Measurements from ENCODE around the gene CAPZB. TPM values are rescaled to one million over a fixed set of nuclear protein-coding genes. Genes with fewer than 3 reads are reported as not detected.

The CAPZB gene
- total and polyA plus RNA-seq, 2 donors (not counting 3 experiments of a cell fraction or from before 2014, with no cell fraction given) = 196 to 347 TPM

DNA sequence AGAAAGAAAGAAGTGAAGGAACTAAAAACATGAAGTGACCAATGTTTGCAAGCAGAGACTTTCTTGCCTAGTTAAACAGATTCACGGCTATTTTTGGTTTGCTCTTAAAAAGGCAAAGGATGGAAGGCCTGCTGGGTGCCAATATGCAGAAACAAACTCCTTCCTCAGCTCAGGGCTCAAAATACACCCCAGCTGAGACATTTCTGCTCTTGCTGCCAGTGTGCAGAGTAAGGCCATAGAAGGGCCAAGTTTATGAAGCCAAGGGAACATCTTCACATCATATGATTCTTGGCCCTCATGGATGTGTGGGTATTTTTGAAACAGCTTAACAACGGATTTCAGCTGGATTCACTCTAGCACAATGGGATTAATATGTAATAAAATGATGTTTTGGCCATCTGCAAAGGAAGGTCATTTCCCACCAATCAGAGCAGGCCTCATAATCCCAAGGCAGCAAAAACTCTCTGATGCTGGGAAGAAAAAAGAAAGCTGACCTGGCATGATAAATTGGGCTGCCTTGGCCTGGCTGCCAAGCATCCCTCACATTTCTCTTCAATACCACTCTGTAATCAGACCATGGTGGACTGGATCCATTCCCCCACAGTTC, 70.7 kb downstream of the CAPZB start:
- dilution Hi-C loops (cut with MboI; ENCODE audit: extremely low pct_ligation_motif_present, low sequenced_read_pairs) (loop anchor here (25.0 kb wide), 1 partner anchor 223 kb away; the partner anchor contains the start of gene NBL1), intact Hi-C loops (cut with micrococcal nuclease) (no loop called here)
- no TSS peak for BruUV-seq (replicated peaks)
- Histone ChIP-seq H3K27me3 (ENCODE audit: control insufficient read depth in 2 of 2, insufficient read depth in 2 of 2, low read length in 2 of 2) (no peaks in the 10 kb centered on the region), H3K4me2 (ENCODE audit: insufficient read depth, low read length) (no peak overlapping the region), H2AFZ (ENCODE audit: low read depth, low read length) (no peak overlapping the region), H3K4me3 (replicated peaks in 1 of 3; ENCODE audit: insufficient read depth in 1 of 3, low read depth in 1 of 3, low read length in 3 of 3) (no peak overlapping the region), H3K79me2 (ENCODE audit: control insufficient read depth, insufficient read depth, low read length) (peaks cover 70% of the 10 kb centered on the region), H3K9ac (replicated peaks; ENCODE audit: extremely low read depth, insufficient read depth, low read length) (no peak overlapping the region), H3K27ac (ENCODE audit: insufficient read depth, low read depth, low read length) (no peak overlapping the region), H3K9me1 (replicated peaks; ENCODE audit: control insufficient read depth, extremely low read depth, insufficient read depth, low read length) (no peaks in the 10 kb centered on the region), H3K36me3 (ENCODE audit: control insufficient read depth in 2 of 2, extremely low read depth in 1 of 2, insufficient read depth in 2 of 2, low read length in 2 of 2) (peaks cover 0 to 11% of the 10 kb centered on the region in 2 experiments), H3K9me3 (replicated peaks; ENCODE audit: control insufficient read depth, insufficient read depth, low read length) (no peaks in the 10 kb centered on the region), H4K20me1 (replicated peaks; ENCODE audit: control insufficient read depth, extremely low read depth, insufficient read depth, low read length) (no peaks in the 10 kb centered on the region), H3K4me1 (ENCODE audit: control insufficient read depth, extremely low read depth, insufficient read depth, low read length) (no peaks in the 10 kb centered on the region)
- CTCF ChIA-PET = interaction anchor here (1.5 kb wide), 1 partner anchor 9 kb away, joined by 3 read pairs; no protein-coding TSS in a partner anchor
- FAIRE-seq (no peak), DNase-seq (ENCODE audit: low read depth, low spot score) (no peak)
- TF ChIP-seq FOS (IDR thresholded peaks at IDR 0.05; ENCODE audit: borderline replicate concordance, insufficient read depth, low read length) (no peak), MYC (IDR thresholded peaks at IDR 0.05; ENCODE audit: low read depth, low read length) (no peak), EZH2 (IDR thresholded peaks at IDR 0.05; ENCODE audit: borderline replicate concordance, low read depth, low read length, severe bottlenecking) (no peak), GATA2 (IDR thresholded peaks at IDR 0.05; ENCODE audit: insufficient read depth, insufficient read length, low read depth, low read length) (no peak)
- POLR2A ChIA-PET = no interaction called here

- dilution Hi-C loops (cut with MboI; ENCODE audit: extremely low pct_ligation_motif_present, low sequenced_read_pairs) (loop anchor here (25.0 kb wide), 1 partner anchor 223 kb away; the partner anchor contains the start of gene NBL1), intact Hi-C loops (cut with micrococcal nuclease) (no loop called here)
- Histone ChIP-seq H3K4me3 (replicated peaks in 1 of 3; ENCODE audit: insufficient read depth in 1 of 3, low read depth in 1 of 3, low read length in 3 of 3) (no peak overlapping the region), H3K9ac (replicated peaks; ENCODE audit: extremely low read depth, insufficient read depth, low read length) (no peak overlapping the region), H3K79me2 (ENCODE audit: control insufficient read depth, insufficient read depth, low read length) (peaks cover 69% of the 10 kb centered on the region), H3K36me3 (ENCODE audit: control insufficient read depth in 2 of 2, extremely low read depth in 1 of 2, insufficient read depth in 2 of 2, low read length in 2 of 2) (peaks cover 0 to 7% of the 10 kb centered on the region in 2 experiments), H3K4me2 (ENCODE audit: insufficient read depth, low read length) (no peak overlapping the region), H4K20me1 (replicated peaks; ENCODE audit: control insufficient read depth, extremely low read depth, insufficient read depth, low read length) (no peaks in the 10 kb centered on the region), H3K9me1 (replicated peaks; ENCODE audit: control insufficient read depth, extremely low read depth, insufficient read depth, low read length) (no peaks in the 10 kb centered on the region), H3K27me3 (ENCODE audit: control insufficient read depth in 2 of 2, insufficient read depth in 2 of 2, low read length in 2 of 2) (no peaks in the 10 kb centered on the region), H3K27ac (ENCODE audit: insufficient read depth, low read depth, low read length) (no peak overlapping the region), H2AFZ (ENCODE audit: low read depth, low read length) (no peak overlapping the region), H3K4me1 (ENCODE audit: control insufficient read depth, extremely low read depth, insufficient read depth, low read length) (no peaks in the 10 kb centered on the region), H3K9me3 (replicated peaks; ENCODE audit: control insufficient read depth, insufficient read depth, low read length) (no peaks in the 10 kb centered on the region)
- BruUV-seq (replicated peaks) = no TSS peak
- ChIA-PET CTCF (interaction anchor here (1.5 kb wide), 1 partner anchor 9 kb away, joined by 3 read pairs; no protein-coding TSS in a partner anchor), POLR2A (no interaction called here)
- DNase-seq (ENCODE audit: low read depth, low spot score) = no peak
- FAIRE-seq = no peak
- TF ChIP-seq FOS (IDR thresholded peaks at IDR 0.05; ENCODE audit: borderline replicate concordance, insufficient read depth, low read length) = no peak
- TF ChIP-seq GATA2 (IDR thresholded peaks at IDR 0.05; ENCODE audit: insufficient read depth, insufficient read length, low read depth, low read length) = no peak
- no peak for TF ChIP-seq MYC (IDR thresholded peaks at IDR 0.05; ENCODE audit: low read depth, low read length)
- no peak for TF ChIP-seq EZH2 (IDR thresholded peaks at IDR 0.05; ENCODE audit: borderline replicate concordance, low read depth, low read length, severe bottlenecking)
- TF ChIP-seq, protein P1, sequence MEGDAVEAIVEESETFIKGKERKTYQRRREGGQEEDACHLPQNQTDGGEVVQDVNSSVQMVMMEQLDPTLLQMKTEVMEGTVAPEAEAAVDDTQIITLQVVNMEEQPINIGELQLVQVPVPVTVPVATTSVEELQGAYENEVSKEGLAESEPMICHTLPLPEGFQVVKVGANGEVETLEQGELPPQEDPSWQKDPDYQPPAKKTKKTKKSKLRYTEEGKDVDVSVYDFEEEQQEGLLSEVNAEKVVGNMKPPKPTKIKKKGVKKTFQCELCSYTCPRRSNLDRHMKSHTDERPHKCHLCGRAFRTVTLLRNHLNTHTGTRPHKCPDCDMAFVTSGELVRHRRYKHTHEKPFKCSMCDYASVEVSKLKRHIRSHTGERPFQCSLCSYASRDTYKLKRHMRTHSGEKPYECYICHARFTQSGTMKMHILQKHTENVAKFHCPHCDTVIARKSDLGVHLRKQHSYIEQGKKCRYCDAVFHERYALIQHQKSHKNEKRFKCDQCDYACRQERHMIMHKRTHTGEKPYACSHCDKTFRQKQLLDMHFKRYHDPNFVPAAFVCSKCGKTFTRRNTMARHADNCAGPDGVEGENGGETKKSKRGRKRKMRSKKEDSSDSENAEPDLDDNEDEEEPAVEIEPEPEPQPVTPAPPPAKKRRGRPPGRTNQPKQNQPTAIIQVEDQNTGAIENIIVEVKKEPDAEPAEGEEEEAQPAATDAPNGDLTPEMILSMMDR (IDR thresholded peaks at IDR 0.05; ENCODE audit: extremely low read depth in 1 of 2, insufficient read depth in 1 of 2, low read depth in 1 of 2, low read length in 2 of 2) = no peak
- no peak for TF ChIP-seq JUN (IDR thresholded peaks at IDR 0.05; ENCODE audit: borderline replicate concordance, insufficient read depth, insufficient read length, low read depth)
- no peak for TF ChIP-seq POLR2AphosphoS5 (IDR thresholded peaks at IDR 0.05; ENCODE audit: insufficient read depth, low read depth, low read length)
- no peak for TF ChIP-seq POLR2A (IDR thresholded peaks at IDR 0.05; ENCODE audit: low read depth, low read length)
- TF ChIP-seq, protein P2, sequence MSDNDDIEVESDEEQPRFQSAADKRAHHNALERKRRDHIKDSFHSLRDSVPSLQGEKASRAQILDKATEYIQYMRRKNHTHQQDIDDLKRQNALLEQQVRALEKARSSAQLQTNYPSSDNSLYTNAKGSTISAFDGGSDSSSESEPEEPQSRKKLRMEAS (IDR thresholded peaks at IDR 0.05; ENCODE audit: insufficient read depth, insufficient read length) = no peak
Observed at GRCh38 chr1:19413999-19414398, 71.3 kb downstream of the CAPZB start.
